Measurements from ENCODE around the gene ENAM. TPM values are rescaled to one million over a fixed set of nuclear protein-coding genes. Genes with fewer than 3 reads are reported as not detected.

Gene ENAM
- total and polyA plus RNA-seq, 2 of the 8 experiments (the other 6 are each of a cell fraction or from before 2014, with no cell fraction given) = not detected

DNA sequence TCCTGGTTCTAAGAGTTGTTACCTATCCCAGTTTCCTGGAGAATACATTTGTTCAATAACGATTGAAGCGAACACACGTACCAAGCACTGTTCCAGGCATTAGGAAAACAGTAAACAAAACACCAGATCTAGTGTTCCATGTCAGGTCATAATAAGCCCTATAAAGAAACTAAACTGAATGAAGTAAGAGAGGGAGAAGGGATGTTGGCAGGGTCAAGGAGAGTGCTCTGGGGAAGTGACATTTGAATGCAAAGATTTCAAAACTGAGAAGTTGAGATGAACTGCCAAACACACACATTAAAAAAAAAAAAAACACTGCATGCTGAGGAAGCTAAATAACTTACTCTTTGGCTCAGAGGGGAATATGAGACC is 14.4 kb upstream of the ENAM start (continued):
- TF ChIP-seq, protein P1, sequence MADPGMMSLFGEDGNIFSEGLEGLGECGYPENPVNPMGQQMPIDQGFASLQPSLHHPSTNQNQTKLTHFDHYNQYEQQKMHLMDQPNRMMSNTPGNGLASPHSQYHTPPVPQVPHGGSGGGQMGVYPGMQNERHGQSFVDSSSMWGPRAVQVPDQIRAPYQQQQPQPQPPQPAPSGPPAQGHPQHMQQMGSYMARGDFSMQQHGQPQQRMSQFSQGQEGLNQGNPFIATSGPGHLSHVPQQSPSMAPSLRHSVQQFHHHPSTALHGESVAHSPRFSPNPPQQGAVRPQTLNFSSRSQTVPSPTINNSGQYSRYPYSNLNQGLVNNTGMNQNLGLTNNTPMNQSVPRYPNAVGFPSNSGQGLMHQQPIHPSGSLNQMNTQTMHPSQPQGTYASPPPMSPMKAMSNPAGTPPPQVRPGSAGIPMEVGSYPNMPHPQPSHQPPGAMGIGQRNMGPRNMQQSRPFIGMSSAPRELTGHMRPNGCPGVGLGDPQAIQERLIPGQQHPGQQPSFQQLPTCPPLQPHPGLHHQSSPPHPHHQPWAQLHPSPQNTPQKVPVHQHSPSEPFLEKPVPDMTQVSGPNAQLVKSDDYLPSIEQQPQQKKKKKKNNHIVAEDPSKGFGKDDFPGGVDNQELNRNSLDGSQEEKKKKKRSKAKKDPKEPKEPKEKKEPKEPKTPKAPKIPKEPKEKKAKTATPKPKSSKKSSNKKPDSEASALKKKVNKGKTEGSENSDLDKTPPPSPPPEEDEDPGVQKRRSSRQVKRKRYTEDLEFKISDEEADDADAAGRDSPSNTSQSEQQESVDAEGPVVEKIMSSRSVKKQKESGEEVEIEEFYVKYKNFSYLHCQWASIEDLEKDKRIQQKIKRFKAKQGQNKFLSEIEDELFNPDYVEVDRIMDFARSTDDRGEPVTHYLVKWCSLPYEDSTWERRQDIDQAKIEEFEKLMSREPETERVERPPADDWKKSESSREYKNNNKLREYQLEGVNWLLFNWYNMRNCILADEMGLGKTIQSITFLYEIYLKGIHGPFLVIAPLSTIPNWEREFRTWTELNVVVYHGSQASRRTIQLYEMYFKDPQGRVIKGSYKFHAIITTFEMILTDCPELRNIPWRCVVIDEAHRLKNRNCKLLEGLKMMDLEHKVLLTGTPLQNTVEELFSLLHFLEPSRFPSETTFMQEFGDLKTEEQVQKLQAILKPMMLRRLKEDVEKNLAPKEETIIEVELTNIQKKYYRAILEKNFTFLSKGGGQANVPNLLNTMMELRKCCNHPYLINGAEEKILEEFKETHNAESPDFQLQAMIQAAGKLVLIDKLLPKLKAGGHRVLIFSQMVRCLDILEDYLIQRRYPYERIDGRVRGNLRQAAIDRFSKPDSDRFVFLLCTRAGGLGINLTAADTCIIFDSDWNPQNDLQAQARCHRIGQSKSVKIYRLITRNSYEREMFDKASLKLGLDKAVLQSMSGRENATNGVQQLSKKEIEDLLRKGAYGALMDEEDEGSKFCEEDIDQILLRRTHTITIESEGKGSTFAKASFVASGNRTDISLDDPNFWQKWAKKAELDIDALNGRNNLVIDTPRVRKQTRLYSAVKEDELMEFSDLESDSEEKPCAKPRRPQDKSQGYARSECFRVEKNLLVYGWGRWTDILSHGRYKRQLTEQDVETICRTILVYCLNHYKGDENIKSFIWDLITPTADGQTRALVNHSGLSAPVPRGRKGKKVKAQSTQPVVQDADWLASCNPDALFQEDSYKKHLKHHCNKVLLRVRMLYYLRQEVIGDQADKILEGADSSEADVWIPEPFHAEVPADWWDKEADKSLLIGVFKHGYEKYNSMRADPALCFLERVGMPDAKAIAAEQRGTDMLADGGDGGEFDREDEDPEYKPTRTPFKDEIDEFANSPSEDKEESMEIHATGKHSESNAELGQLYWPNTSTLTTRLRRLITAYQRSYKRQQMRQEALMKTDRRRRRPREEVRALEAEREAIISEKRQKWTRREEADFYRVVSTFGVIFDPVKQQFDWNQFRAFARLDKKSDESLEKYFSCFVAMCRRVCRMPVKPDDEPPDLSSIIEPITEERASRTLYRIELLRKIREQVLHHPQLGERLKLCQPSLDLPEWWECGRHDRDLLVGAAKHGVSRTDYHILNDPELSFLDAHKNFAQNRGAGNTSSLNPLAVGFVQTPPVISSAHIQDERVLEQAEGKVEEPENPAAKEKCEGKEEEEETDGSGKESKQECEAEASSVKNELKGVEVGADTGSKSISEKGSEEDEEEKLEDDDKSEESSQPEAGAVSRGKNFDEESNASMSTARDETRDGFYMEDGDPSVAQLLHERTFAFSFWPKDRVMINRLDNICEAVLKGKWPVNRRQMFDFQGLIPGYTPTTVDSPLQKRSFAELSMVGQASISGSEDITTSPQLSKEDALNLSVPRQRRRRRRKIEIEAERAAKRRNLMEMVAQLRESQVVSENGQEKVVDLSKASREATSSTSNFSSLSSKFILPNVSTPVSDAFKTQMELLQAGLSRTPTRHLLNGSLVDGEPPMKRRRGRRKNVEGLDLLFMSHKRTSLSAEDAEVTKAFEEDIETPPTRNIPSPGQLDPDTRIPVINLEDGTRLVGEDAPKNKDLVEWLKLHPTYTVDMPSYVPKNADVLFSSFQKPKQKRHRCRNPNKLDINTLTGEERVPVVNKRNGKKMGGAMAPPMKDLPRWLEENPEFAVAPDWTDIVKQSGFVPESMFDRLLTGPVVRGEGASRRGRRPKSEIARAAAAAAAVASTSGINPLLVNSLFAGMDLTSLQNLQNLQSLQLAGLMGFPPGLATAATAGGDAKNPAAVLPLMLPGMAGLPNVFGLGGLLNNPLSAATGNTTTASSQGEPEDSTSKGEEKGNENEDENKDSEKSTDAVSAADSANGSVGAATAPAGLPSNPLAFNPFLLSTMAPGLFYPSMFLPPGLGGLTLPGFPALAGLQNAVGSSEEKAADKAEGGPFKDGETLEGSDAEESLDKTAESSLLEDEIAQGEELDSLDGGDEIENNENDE (IDR thresholded peaks at IDR 0.05; ENCODE audit: insufficient replicate concordance, low read length) = no peak

Data from H1 (cell line).